ENCODE results near the gene RABGAP1L. TPM values are rescaled to one million over a fixed set of nuclear protein-coding genes. Genes with fewer than 3 reads are reported as not detected.
"Not testable (repeated sequence)": the region's sequence is repeated elsewhere in the genome, so short reads cannot be mapped to it uniquely, and the experiment has no call there.

The RABGAP1L gene
- total RNA-seq, 1 experiment from 2014 or later: 76.9 TPM

DNA sequence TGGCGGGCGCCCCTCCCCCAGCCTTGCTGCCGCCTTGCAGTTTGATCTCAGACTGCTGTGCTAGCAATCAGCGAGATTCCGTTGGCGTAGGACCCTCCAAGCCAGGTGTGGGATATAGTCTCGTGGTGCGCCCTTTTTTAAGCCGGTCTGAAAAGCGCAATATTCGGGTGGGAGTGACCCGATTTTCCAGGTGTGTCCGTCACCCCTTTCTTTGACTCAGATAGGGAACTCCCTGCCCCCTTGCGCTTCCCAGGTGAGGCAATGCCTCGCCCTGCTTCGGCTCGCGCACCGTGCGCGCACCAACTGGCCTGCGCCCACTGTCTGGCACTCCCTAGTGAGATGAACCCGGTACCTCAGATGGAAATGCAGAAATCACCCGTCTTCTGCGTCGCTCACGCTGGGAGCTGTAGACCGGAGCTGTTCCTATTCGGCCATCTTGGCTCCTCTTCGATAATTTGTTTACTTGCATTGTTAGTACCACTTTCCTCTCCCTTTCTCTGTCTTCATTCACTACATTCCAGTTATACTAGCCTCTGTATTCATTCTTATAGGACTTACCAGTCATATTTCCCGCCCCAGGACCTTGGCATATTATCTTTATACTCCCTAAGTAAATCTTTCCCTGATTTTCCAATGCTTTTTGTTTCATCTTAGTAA lies 79.7 kb downstream of the RABGAP1L start:
- H3K4me1 Mint-ChIP-seq: peaks cover 14% of the 10 kb centered on the region

DNA sequence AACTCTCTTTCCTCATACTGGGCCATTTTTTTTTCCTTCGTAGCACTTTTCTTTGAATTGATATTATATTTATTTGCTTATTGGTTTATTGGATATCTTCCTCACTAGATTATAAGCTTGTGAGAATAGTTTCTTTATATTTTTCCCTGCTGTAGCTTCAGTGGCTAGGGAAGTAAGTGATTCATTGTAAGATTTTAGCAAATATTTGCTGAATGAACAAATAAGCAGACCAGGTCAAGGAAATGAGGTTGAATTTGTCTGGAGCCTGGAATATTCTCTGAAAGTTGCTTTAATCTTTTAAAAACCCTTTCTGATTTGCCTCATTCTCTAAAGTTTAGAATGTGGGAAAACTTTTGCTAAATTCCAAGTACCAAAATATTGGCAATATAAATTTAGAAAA lies 80.2 kb downstream of the RABGAP1L start:
- H3K36me3 Mint-ChIP-seq: peaks cover 19% of the 10 kb centered on the region
- ChIA-PET CTCF (no interaction called here), POLR2A (no interaction called here)
- TF ChIP-seq, protein P1, sequence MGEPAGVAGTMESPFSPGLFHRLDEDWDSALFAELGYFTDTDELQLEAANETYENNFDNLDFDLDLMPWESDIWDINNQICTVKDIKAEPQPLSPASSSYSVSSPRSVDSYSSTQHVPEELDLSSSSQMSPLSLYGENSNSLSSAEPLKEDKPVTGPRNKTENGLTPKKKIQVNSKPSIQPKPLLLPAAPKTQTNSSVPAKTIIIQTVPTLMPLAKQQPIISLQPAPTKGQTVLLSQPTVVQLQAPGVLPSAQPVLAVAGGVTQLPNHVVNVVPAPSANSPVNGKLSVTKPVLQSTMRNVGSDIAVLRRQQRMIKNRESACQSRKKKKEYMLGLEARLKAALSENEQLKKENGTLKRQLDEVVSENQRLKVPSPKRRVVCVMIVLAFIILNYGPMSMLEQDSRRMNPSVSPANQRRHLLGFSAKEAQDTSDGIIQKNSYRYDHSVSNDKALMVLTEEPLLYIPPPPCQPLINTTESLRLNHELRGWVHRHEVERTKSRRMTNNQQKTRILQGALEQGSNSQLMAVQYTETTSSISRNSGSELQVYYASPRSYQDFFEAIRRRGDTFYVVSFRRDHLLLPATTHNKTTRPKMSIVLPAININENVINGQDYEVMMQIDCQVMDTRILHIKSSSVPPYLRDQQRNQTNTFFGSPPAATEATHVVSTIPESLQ (CRISPR knock-in tag; IDR thresholded peaks at IDR 0.05): no peak
- TF ChIP-seq, protein P2, sequence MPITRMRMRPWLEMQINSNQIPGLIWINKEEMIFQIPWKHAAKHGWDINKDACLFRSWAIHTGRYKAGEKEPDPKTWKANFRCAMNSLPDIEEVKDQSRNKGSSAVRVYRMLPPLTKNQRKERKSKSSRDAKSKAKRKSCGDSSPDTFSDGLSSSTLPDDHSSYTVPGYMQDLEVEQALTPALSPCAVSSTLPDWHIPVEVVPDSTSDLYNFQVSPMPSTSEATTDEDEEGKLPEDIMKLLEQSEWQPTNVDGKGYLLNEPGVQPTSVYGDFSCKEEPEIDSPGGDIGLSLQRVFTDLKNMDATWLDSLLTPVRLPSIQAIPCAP (CRISPR knock-in tag; IDR thresholded peaks at IDR 0.05): no peak
- TF ChIP-seq ZNF423 (CRISPR knock-in tag; IDR thresholded peaks at IDR 0.05): no peak
- no peak for TF ChIP-seq GTF2I (CRISPR knock-in tag; conservative IDR thresholded peaks at IDR 0.05)
- no peak for TF ChIP-seq RELA (CRISPR knock-in tag; IDR thresholded peaks at IDR 0.05; ENCODE audit: borderline replicate concordance)
- TF ChIP-seq ZBTB21 (CRISPR knock-in tag; IDR thresholded peaks at IDR 0.05; ENCODE audit: borderline replicate concordance): no peak
- TF ChIP-seq, protein P3, sequence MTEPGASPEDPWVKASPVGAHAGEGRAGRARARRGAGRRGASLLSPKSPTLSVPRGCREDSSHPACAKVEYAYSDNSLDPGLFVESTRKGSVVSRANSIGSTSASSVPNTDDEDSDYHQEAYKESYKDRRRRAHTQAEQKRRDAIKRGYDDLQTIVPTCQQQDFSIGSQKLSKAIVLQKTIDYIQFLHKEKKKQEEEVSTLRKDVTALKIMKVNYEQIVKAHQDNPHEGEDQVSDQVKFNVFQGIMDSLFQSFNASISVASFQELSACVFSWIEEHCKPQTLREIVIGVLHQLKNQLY (CRISPR knock-in tag; IDR thresholded peaks at IDR 0.05): no peak
- no peak for TF ChIP-seq ZNF396 (CRISPR knock-in tag; IDR thresholded peaks at IDR 0.05; ENCODE audit: borderline replicate concordance)
- TF ChIP-seq, protein P4, sequence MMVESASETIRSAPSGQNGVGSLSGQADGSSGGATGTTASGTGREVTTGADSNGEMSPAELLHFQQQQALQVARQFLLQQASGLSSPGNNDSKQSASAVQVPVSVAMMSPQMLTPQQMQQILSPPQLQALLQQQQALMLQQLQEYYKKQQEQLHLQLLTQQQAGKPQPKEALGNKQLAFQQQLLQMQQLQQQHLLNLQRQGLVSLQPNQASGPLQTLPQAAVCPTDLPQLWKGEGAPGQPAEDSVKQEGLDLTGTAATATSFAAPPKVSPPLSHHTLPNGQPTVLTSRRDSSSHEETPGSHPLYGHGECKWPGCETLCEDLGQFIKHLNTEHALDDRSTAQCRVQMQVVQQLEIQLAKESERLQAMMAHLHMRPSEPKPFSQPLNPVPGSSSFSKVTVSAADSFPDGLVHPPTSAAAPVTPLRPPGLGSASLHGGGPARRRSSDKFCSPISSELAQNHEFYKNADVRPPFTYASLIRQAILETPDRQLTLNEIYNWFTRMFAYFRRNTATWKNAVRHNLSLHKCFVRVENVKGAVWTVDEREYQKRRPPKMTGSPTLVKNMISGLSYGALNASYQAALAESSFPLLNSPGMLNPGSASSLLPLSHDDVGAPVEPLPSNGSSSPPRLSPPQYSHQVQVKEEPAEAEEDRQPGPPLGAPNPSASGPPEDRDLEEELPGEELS (CRISPR knock-in tag; IDR thresholded peaks at IDR 0.05): no peak
- ATAC-seq (no peak), DNase-seq (ENCODE audit: low spot score) (no peak)
- H3K4me3 Mint-ChIP-seq: peak overlapping the region; percentile 70
- H3K9me3 Mint-ChIP-seq: no peaks in the 10 kb centered on the region
- H3K27me3 Mint-ChIP-seq (ENCODE audit: low read depth): no peaks in the 10 kb centered on the region
- H3K4me1 Mint-ChIP-seq: peaks cover 14% of the 10 kb centered on the region
- peak overlapping the region; percentile 96 for H3K27ac Mint-ChIP-seq

More for the DNA sequence above, 79.7 kb downstream of the RABGAP1L start:
- Mint-ChIP-seq H3K27ac (peak overlapping the region; percentile 96), H3K4me3 (peak overlapping the region; percentile 70), H3K36me3 (peaks cover 13% of the 10 kb centered on the region)
- TF ChIP-seq, protein P5, sequence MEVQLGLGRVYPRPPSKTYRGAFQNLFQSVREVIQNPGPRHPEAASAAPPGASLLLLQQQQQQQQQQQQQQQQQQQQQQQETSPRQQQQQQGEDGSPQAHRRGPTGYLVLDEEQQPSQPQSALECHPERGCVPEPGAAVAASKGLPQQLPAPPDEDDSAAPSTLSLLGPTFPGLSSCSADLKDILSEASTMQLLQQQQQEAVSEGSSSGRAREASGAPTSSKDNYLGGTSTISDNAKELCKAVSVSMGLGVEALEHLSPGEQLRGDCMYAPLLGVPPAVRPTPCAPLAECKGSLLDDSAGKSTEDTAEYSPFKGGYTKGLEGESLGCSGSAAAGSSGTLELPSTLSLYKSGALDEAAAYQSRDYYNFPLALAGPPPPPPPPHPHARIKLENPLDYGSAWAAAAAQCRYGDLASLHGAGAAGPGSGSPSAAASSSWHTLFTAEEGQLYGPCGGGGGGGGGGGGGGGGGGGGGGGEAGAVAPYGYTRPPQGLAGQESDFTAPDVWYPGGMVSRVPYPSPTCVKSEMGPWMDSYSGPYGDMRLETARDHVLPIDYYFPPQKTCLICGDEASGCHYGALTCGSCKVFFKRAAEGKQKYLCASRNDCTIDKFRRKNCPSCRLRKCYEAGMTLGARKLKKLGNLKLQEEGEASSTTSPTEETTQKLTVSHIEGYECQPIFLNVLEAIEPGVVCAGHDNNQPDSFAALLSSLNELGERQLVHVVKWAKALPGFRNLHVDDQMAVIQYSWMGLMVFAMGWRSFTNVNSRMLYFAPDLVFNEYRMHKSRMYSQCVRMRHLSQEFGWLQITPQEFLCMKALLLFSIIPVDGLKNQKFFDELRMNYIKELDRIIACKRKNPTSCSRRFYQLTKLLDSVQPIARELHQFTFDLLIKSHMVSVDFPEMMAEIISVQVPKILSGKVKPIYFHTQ (CRISPR knock-in tag; IDR thresholded peaks at IDR 0.05): 0 out of 2 replicates have a peak, but pooled peaks have one; percentile 52
- POLR2A ChIA-PET; H3K27me3 Mint-ChIP-seq (ENCODE audit: low read depth); CTCF ChIA-PET; H3K9me3 Mint-ChIP-seq: not testable (repeated sequence)
- DNase-seq (ENCODE audit: low spot score) (peak; percentile 26), ATAC-seq (peak; percentile 32; the same call in 1 of the 2 replicates)

DNA sequence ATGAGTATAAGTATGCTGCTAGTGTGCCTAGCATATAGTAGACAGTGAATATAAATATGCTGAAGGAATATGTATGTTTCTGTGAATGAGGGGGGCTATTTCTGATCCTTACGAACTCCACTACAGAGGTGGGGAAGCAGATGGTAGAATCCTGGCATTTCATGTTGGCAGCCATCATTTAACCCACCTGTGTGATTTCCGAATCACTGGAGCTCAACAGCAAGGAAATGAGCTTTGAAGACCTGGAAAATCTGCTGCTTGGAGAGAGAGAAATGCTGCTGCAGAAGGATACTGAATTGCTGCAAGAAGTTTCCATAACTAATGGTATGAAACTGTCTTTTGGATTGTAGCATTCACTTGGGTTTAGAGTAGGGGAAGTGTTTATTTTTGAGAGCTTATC lies 83.5 kb downstream of the RABGAP1L start:
- no peaks in the 10 kb centered on the region for H3K9me3 Mint-ChIP-seq
- no peaks in the 10 kb centered on the region for H3K27me3 Mint-ChIP-seq (ENCODE audit: low read depth)
- H3K4me3 Mint-ChIP-seq: no peak overlapping the region
- H3K27ac Mint-ChIP-seq: no peak overlapping the region
- no peak for ATAC-seq
- CTCF ChIA-PET: no interaction called here
- POLR2A ChIA-PET: no interaction called here
- no peak for DNase-seq (ENCODE audit: low spot score)
- H3K4me1 Mint-ChIP-seq: peaks cover 17% of the 10 kb centered on the region
- H3K36me3 Mint-ChIP-seq: peaks cover 21% of the 10 kb centered on the region
- TF ChIP-seq, protein P6, sequence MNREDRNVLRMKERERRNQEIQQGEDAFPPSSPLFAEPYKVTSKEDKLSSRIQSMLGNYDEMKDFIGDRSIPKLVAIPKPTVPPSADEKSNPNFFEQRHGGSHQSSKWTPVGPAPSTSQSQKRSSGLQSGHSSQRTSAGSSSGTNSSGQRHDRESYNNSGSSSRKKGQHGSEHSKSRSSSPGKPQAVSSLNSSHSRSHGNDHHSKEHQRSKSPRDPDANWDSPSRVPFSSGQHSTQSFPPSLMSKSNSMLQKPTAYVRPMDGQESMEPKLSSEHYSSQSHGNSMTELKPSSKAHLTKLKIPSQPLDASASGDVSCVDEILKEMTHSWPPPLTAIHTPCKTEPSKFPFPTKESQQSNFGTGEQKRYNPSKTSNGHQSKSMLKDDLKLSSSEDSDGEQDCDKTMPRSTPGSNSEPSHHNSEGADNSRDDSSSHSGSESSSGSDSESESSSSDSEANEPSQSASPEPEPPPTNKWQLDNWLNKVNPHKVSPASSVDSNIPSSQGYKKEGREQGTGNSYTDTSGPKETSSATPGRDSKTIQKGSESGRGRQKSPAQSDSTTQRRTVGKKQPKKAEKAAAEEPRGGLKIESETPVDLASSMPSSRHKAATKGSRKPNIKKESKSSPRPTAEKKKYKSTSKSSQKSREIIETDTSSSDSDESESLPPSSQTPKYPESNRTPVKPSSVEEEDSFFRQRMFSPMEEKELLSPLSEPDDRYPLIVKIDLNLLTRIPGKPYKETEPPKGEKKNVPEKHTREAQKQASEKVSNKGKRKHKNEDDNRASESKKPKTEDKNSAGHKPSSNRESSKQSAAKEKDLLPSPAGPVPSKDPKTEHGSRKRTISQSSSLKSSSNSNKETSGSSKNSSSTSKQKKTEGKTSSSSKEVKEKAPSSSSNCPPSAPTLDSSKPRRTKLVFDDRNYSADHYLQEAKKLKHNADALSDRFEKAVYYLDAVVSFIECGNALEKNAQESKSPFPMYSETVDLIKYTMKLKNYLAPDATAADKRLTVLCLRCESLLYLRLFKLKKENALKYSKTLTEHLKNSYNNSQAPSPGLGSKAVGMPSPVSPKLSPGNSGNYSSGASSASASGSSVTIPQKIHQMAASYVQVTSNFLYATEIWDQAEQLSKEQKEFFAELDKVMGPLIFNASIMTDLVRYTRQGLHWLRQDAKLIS (CRISPR knock-in tag; IDR thresholded peaks at IDR 0.05; ENCODE audit: borderline replicate concordance): no peak
- TF ChIP-seq KAT7 (CRISPR knock-in tag; IDR thresholded peaks at IDR 0.05; ENCODE audit: borderline replicate concordance) (no peak), JAZF1 (CRISPR knock-in tag; IDR thresholded peaks at IDR 0.05) (no peak)
- TF ChIP-seq, protein P5 (CRISPR knock-in tag; IDR thresholded peaks at IDR 0.05): no peak
